MM.1S (cell line): ENCODE results near the gene MYMX.

ENCODE experiments used
- DNase-seq: peaks from one replicate; pipeline ENCODE4 v3.0.0-alpha.2; 2015
- H2AFZ ChIP-seq: fragments of 300-600 bp; sonication (generic); 2 replicates; pipeline ENCODE4 v1.6.0; 2016; ENCODE audit warnings: antibody characterized with exemption, low read length
- H3F3A ChIP-seq: fragments of 300-600 bp; sonication (generic); 2 replicates; pipeline ENCODE4 v1.6.1; 2016; ENCODE audit warnings: mild to moderate bottlenecking, antibody characterized with exemption, low read length, moderate library complexity, mixed read lengths; ENCODE audit not compliant: insufficient read depth
- H3K27ac ChIP-seq: fragments of 300-600 bp; sonication (generic); 2 replicates; pipeline ENCODE4 v1.5.1; 2016; ENCODE audit warnings: mild to moderate bottlenecking, low read length
- H3K27me3 ChIP-seq: fragments of 300-600 bp; sonication (generic); replicated peaks from 2 replicates; pipeline ENCODE4 v1.6.0; 2016; ENCODE audit warnings: low read length; ENCODE audit not compliant: insufficient read depth
- H3K36me3 ChIP-seq: fragments of 300-600 bp; sonication (generic); replicated peaks from 2 replicates; pipeline ENCODE4 v1.6.1; 2016; ENCODE audit warnings: mild to moderate bottlenecking, low read length, mixed read lengths; ENCODE audit not compliant: insufficient read depth
- H3K4me1 ChIP-seq: fragments of 300-600 bp; sonication (generic); 2 replicates; pipeline ENCODE4 v1.6.1; 2016; ENCODE audit warnings: low read length, mixed read lengths
- H3K4me2 ChIP-seq: fragments of 300-600 bp; sonication (generic); 2 replicates; pipeline ENCODE4 v1.6.0; 2016; ENCODE audit warnings: low read depth, low read length
- H3K4me3 ChIP-seq: fragments of 300-600 bp; sonication (generic); 2 replicates; pipeline ENCODE4 v1.5.1; 2016; ENCODE audit warnings: low read length, mixed read lengths
- H3K79me2 ChIP-seq: fragments of 300-600 bp; sonication (generic); 2 replicates; pipeline ENCODE4 v1.6.1; 2016; ENCODE audit warnings: mixed run types, low read length, mixed read lengths
- H3K9ac ChIP-seq: fragments of 300-600 bp; sonication (generic); 2 replicates; pipeline ENCODE4 v1.6.1; 2016; ENCODE audit warnings: low read length, mixed read lengths
- H3K9me2 ChIP-seq: fragments of 300-600 bp; sonication (generic); replicated peaks from 2 replicates; pipeline ENCODE4 v1.6.1; 2016; ENCODE audit warnings: mild to moderate bottlenecking, low read length, mixed read lengths; ENCODE audit not compliant: insufficient read depth
- H3K9me3 ChIP-seq: fragments of 300-600 bp; sonication (generic); replicated peaks from 2 replicates; pipeline ENCODE4 v1.6.1; 2016; ENCODE audit warnings: mild to moderate bottlenecking, low read length, mixed read lengths; ENCODE audit not compliant: insufficient read depth
- H4K20me1 ChIP-seq: fragments of 300-600 bp; sonication (generic); 2 replicates; pipeline ENCODE4 v1.6.1; 2016; ENCODE audit warnings: mild to moderate bottlenecking, low read length, moderate library complexity, mixed read lengths; ENCODE audit not compliant: insufficient read depth
- CTCF ChIP-seq: fragments of 300-600 bp; sonication (generic); IDR thresholded peaks from 2 replicates; pipeline ENCODE4 v1.5.1; 2016; ENCODE audit warnings: antibody characterized with exemption, low read length, mixed read lengths
- EZH2 ChIP-seq: fragments of 300-600 bp; sonication (generic); optimal IDR thresholded peaks from 2 replicates; pipeline ENCODE3; 2017; ENCODE audit warnings: low read depth, mild to moderate bottlenecking, antibody characterized with exemption, low read length, mixed read lengths
- EZH2phosphoT487 ChIP-seq: fragments of 300-600 bp; sonication (generic); IDR thresholded peaks from 2 replicates; pipeline ENCODE4 v1.6.1; 2018; ENCODE audit warnings: antibody characterized with exemption, low read length

The MYMX gene

DNA sequence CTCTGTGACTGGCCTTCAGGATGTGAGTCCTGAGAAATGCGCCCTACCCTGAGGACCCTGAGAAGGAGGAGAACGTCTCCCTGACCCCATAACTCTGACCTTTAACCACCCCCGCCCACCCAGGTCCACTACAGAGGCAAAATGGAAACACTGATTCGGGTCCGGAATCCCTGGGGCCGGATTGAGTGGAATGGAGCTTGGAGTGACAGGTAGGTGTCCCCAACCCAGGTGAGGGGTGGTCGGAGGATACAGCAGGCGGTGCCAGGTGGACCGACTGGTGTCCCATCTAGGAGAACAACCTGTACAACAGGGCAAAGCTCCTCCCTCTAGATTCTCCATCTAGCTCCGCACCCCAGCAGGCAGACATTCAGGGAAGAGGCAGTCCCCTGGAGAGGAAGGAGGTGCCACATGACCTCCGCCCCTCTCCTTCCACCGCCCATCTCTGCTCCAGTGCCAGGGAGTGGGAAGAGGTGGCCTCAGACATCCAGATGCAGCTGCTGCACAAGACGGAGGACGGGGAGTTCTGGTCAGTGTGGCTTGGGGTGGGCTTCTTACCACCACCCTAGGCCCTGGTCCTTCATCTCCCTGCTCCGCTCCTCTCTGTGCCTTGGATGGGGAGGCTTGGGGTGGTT lies 40.5 kb upstream of the MYMX start:
- Histone ChIP-seq H3K9me2 (no peaks in the 10 kb centered on the region), H3K4me2 (no peak overlapping the region), H2AFZ (no peak overlapping the region), H3K9ac (no peak overlapping the region), H3K4me3 (no peak overlapping the region), H3K27ac (no peak overlapping the region), H3K4me1 (no peaks in the 10 kb centered on the region), H3K79me2 (no peaks in the 10 kb centered on the region), H3K36me3 (no peaks in the 10 kb centered on the region), H4K20me1 (no peaks in the 10 kb centered on the region), H3K9me3 (no peaks in the 10 kb centered on the region), H3K27me3 (no peaks in the 10 kb centered on the region; the same call in none of the 2 replicates), H3F3A (no peaks in the 10 kb centered on the region)
- DNase-seq: no peak
- TF ChIP-seq EZH2phosphoT487 (no peak), CTCF (no peak), EZH2 (no peak)

- no peaks in the 10 kb centered on the region for H3K9me2 ChIP-seq
- no peaks in the 10 kb centered on the region for H3K36me3 ChIP-seq
- no peaks in the 10 kb centered on the region for H3K9me3 ChIP-seq
- H3K79me2 ChIP-seq: no peaks in the 10 kb centered on the region
- TF ChIP-seq CTCF (no peak), EZH2phosphoT487 (no peak), EZH2 (no peak)
- no peak overlapping the region for H3K4me3 ChIP-seq
- H4K20me1 ChIP-seq: no peaks in the 10 kb centered on the region
- H2AFZ ChIP-seq: no peak overlapping the region
- no peaks in the 10 kb centered on the region for H3F3A ChIP-seq
- no peaks in the 10 kb centered on the region; the same call in none of the 2 replicates for H3K27me3 ChIP-seq
- H3K27ac ChIP-seq: no peak overlapping the region
- H3K4me2 ChIP-seq: no peak overlapping the region
- H3K9ac ChIP-seq: no peak overlapping the region
- no peak for DNase-seq
- no peaks in the 10 kb centered on the region for H3K4me1 ChIP-seq
Observed at GRCh38 chr6:44176762-44177509, 39.8 kb upstream of the MYMX start.

GRCh38 chr6:44177691-44178423 lies 38.9 kb upstream of the MYMX start:
- Histone ChIP-seq H3K27ac (no peak overlapping the region), H3F3A (no peaks in the 10 kb centered on the region), H3K9ac (no peak overlapping the region), H3K4me1 (no peaks in the 10 kb centered on the region), H3K79me2 (no peaks in the 10 kb centered on the region), H3K9me3 (no peaks in the 10 kb centered on the region), H3K4me2 (no peak overlapping the region), H4K20me1 (no peaks in the 10 kb centered on the region), H3K9me2 (no peaks in the 10 kb centered on the region), H3K4me3 (no peak overlapping the region), H3K27me3 (no peaks in the 10 kb centered on the region; the same call in none of the 2 replicates), H2AFZ (no peak overlapping the region), H3K36me3 (no peaks in the 10 kb centered on the region)
- DNase-seq: no peak
- no peak for TF ChIP-seq EZH2phosphoT487
- TF ChIP-seq CTCF: no peak
- no peak for TF ChIP-seq EZH2
